Measurements from ENCODE around the gene TEAD2.
"Not testable (repeated sequence)": the region's sequence is repeated elsewhere in the genome, so short reads cannot be mapped to it uniquely, and the experiment has no call there.

GRCh38 chr19:49306734-49307133 is 55.5 kb downstream of the TEAD2 start:
- TF ChIP-seq EP300, POLR2A (IDR thresholded peaks at IDR 0.05): not testable (repeated sequence)

Measured in ovary (tissue), 1 donor.